NOMO-1 treated with dmso at 0.1 percent for 144 hours (cell line): ENCODE data around the gene COQ8B.

Source experiments
- DNase-seq: peaks from one replicate; lab custom pipeline; 2025; ENCODE audit not compliant: unreplicated experiment; lab: John Stamatoyannopoulos, UW

Gene COQ8B

GRCh38 chr19:40718774-40719391 is 2.2 kb upstream of the COQ8B start:
- no peak for DNase-seq

DNA sequence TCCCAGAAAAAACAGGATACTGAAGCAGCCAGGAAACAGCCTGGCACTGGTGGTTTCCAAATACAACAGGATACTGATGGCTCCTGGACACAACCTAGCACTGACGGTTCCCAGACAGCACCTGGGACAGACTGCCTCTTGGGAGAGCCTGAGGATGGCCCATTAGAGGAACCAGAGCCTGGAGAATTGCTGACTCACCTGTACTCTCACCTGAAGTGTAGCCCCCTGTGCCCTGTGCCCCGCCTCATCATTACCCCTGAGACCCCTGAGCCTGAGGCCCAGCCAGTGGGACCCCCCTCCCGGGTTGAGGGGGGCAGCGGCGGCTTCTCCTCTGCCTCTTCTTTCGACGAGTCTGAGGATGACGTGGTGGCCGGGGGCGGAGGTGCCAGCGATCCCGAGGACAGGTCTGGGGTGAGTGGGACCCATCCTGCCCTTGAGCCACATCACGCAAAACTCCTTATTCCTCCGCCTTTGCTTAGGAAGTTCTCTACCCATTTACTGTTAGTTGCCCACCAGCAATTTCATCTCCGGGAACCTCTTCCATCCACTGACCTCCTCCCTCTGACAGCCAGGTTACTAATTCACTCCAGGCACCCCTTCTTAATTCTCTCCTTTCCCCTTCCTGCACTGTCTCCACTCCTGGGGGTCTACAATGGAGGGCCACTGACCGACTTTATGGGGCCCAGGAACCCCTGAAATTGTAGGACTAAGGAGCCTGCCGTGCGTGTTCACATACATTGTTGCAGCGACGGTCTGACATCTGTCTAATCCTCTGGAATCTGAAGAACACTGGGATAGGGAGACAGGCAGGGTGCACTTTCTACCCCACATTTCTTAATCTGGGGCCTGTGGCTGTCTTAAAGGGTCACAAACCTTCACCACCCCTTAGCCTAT is 1.4 kb upstream of the COQ8B start:
- DNase-seq: no peak

DNA sequence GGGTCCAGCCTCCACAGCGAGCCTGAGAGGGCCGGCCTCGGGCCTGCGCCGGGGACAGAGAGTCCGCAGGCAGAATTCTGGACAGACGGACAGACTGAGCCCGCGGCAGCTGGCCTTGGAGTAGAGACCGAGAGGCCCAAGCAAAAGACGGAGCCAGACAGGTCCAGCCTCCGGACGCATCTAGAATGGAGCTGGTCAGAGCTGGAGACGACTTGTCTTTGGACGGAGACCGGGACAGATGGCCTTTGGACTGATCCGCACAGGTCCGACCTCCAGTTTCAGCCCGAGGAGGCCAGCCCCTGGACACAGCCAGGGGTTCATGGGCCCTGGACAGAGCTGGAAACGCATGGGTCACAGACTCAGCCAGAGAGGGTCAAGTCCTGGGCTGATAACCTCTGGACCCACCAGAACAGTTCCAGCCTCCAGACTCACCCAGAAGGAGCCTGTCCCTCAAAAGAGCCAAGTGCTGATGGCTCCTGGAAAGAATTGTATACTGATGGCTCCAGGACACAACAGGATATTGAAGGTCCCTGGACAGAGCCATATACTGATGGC is 716 bp upstream of the COQ8B start:
- DNase-seq: no peak

- no peak for DNase-seq
Observed at GRCh38 chr19:40716031-40716481, 630 bp downstream of the COQ8B start.

DNA sequence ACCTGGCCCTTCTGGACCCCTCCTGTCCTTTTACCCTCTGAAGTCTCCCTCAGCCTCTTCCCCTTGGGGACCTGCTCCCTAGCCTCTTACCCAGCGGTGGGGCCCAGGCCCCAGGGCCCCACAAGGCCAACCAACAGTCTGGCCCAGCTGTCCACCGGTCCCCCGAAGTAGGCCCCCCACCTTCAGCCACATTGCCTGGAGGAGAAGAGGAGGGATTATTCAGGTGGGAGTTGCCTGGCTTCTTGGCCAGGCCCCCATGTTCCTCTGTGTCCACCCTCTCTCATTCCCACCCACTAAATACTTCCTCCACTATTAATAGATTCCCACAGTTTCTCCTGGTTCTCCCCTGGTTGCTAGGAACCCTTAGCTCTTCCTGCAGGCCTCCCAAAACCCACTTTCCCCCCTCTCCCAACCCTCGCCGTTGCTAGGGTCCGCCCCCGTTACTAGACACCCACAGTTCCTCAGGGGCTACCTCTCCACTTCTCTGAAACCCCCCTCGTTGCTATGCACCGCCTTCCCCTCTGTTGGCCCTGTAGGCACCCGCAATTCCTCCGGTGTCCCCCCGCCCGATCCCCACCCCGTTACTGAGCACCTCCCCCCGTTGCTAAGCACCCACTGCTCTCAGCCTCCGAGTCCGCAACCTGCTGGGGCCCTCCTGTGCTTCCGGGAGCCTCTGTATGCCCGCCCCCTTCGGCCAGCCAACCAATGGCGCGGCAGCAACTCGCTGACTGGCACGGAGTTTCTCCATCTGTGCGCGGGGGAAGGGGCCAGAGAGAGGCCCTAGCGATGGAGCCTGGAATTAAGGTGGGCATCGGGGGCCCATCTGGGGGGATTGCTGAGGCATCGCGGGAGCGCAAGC is 2.0 kb downstream of the COQ8B start:
- peak; percentile 76 for DNase-seq

DNA sequence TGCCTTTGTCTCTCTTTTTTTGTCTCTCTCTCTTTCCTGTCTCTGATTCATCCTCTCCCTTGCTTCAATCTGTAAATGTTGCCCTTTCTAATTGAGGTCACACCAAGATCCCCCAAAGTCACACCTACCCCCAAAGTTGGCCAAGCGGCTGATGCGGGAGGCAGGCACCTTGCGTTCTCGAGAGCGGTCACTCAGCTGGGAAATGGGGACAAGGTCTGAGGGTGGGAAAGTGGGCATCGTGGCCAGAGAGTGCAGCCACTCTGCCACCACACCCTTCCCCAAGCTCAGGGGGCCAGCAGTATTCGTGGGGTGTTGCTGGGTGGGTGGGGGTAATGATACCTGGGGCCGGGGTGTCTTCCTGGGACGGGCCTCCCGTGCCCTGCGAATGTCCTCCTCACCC is 2.7 kb downstream of the COQ8B start:
- no peak for DNase-seq

- no peak for DNase-seq
Observed at GRCh38 chr19:40709817-40710216, 6.9 kb downstream of the COQ8B start.

DNA sequence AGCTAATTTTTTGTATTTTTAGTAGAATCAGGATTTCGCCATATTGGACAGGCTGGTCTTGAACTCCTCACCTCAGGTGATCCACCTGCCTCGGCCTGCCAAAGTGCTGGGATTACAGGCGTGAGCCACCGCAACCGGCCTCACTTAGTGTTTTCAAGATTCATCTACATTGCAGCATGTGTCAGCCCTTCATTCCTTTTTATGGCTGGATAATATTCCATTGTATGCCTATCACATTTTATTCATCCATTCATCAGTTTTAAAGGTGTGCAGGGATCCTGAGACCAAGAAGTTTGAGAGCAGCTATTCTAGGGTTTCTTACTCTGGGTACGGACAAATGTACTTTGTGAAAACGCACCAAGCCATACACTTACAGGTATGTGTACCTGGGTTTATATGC is 9.1 kb downstream of the COQ8B start:
- no peak for DNase-seq

DNA sequence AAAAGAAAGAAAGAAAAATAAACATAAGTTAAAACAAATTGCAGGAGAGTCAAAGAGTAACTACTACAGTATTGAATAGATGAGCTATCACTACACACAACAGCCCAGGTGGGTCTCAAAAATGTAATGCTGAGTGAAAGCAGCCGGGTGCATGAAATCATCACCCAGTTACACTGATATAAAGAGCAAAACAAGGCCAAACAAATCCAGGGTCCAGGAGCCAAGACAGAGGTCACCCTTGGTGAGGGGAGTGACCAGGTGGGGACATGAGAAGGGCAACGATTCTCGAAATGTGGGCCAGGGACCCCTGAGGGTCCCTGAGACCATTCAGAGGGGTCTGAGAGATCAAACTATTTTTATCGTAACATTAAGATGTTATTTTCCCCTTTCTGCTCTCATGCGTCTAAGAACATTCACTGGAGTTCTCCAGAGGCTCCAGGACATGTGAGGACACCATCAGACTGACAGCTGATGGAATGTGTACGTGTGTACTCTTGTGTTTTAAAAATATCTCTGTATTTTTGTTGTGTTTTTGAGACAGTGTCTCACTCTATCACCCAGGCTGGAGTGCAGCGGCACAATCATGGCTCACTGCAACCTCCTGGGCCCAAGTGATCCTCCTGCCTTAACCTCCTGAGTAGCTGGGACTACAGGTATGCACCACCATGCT is 10.6 kb downstream of the COQ8B start:
- DNase-seq: no peak

DNA sequence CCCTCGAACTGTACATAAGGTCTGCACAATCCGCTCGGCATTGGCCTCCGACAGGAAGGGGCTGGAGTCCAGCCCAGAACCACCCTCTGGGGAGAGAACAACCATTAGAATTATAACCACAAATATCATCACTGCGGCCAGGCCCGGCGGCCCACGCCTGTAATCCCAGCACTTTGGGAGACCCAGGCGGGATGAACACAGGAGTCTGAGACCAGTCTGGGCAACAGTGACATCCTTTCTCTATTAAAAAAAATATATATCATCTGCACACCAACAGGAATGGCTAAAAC is 11.4 kb downstream of the COQ8B start:
- DNase-seq: no peak

DNA sequence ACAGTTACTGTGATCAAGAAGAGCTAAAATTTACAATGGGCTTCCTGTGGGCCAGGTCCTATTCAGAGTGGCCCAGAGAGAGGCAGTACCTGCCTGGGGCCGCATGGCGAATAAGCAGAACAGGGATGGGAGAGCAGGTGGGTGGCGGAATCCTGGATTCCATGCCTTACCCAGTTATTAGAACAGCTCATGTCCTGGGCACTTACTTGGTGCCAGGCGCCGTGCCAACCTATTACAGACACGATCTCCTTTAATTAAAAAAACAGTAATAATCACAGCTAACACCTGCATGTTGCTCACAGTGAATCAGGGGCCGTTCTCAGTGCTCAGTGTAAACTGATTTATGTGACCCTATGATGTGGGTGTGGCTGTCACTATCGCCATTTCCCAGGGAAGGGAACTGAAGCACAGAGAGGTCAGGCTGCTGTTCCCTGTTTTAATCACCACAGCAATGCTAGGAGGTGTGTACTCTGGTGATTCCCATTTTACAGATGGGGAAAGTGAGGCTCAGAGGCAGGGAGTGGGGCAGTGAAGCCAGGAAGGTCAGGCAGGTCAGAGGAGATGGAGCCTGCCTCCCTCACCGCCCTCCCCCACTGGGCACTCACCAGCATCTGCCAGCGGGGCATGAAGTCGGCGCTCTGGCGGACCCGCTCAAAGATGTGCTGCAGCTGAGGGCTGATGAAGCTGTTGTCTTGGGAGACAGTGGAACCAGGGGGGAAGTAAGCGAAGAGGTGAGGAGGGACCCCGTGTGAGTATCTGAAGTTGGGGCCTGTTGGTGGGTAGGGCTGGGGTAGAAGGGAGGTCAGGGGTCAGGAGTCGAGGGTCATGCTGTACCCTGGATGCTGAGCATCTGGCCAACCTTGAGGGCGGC is 12.0 kb downstream of the COQ8B start:
- DNase-seq: no peak

GRCh38 chr19:40703029-40703755 is 13.5 kb downstream of the COQ8B start:
- no peak for DNase-seq

DNA sequence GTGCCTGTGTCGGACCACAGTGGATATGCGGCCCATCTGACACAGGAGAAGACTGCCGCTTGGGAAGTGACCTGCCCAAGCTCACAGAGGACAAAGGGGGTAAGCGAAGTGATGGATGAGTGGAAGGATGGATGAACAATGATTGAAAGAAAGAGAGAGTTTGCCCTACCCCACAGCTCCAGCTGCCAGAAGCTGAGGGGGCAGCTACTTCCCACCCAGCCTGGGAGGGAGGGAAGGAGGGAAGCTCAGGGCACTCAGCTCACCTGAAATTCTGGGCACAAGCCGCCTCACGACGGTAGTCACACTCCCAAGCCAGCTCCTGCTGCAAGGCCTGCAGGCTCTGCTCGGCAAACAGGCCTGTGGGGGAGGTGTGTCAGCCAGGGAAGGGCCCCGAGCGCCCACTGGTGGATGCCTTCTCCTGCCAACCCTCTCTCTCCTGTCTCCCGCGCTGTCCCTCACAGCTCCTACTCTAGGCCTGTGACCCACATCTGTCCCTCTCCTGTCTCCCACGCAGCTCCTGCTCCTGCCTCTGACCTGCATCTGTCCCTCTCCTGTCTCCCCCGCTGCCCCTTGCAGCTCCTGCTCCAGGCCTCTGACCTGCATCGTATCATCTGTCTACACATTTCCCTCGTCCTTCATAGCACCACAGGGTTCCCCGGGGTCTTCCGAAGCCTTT is 14.2 kb downstream of the COQ8B start:
- no peak for DNase-seq

- DNase-seq: no peak
Observed at GRCh38 chr19:40701758-40702157, 14.9 kb downstream of the COQ8B start.

DNA sequence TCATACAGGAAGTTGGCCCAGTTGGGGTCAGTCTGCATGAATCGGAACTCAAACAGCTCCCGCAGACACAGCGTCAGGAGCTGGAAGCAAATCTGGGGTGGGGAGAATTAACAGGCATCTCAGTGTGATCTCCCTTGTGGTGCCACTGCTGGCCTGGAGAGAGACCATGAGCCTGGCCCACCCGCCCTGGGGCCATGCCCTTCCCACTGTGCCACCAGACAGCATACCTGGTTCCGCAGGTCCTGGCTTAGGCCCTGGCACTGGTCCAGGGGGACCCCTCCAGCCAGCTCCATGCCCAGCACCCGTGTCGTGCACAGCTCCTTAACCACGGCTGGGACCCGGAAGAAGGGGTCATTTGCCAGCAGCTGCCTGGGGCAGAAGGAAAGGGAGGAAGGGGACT is 16.6 kb downstream of the COQ8B start:
- DNase-seq: no peak

DNA sequence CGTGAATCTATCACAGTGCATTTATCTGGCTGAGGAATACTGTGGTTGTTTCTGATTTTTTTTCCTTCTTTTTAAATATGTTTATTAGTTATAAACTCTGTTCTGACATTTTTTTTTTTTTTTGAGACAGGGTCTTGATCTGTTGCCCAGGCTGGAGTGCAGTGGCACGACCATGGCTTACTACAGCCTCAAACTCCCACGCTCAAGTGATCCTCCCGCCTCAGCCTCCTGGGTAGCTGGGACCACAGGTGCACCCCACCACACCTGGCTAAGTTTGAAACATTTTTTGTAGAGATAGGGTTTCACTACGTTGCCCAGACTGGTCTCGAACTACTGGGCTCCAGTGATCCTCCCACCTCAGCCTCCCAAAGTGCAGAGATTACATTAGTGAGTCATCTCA is 19.7 kb downstream of the COQ8B start:
- DNase-seq: no peak

DNA sequence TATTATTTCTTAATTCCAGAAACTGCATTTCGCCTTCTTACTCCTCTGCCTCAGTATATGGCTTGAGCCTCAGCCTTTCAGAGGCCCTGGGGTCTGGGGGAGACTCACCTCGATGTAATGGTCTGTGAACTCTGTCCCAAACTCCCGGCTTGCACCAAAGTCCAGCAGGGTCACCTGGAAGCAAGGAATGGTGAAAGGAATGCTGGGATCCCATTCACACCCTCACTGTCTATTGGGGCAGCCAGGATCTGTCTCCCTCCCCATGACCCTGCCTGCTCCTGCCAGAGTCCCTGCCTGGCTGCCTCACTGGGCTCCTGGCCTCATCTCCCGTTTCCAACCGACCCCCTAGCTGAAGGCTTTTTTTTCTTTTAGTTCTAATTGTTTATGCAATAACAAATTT is 20.8 kb downstream of the COQ8B start:
- DNase-seq: no peak

DNA sequence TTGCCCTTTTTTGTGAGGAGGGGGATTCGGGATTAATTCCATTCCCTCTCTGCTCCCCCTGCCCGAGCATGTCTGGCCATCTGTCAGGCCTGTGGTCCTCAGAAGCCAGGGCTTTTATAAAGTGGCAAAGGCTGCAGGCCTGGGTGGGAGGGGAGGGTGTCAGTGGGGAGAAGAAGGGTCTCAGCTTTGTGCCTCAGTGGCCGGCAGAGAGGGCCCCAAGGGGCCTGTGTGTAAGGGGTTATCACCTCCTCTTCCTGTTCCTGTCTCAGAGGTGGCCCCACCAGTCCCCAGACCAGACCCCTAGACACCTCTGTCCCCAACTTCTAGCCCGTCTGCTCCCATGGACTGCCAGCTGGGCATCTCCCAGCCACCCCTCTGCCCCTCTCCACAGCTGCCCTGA is 22.8 kb downstream of the COQ8B start:
- DNase-seq: no peak
